IPS DF 4.7 (cell line): ENCODE results near the gene DCDC1.

Experiments
- DNase-seq: peaks from one replicate; pipeline ENCODE4 v3.0.0-alpha.2; 2013; ENCODE audit warnings: low spot score; ENCODE audit errors: extremely low read depth

DCDC1 gene

GRCh38 chr11:30916764-30917163 is 452.8 kb downstream of the DCDC1 start:
- no peak for DNase-seq

GRCh38 chr11:30914143-30914762 is 455.3 kb downstream of the DCDC1 start:
- DNase-seq, result peak; percentile 60

GRCh38 chr11:30911247-30911646 is 458.3 kb downstream of the DCDC1 start:
- DNase-seq, result no peak

- DNase-seq, result no peak
These were observed 460.7 kb downstream of the DCDC1 start for GRCh38 chr11:30908857-30909256.

GRCh38 chr11:30908272-30908671 is 461.3 kb downstream of the DCDC1 start:
- no peak for DNase-seq

GRCh38 chr11:30902929-30903328 is 466.6 kb downstream of the DCDC1 start:
- no peak for DNase-seq

GRCh38 chr11:30895046-30895445 is 474.5 kb downstream of the DCDC1 start:
- no peak for DNase-seq

GRCh38 chr11:30893318-30893717 is 476.2 kb downstream of the DCDC1 start:
- no peak for DNase-seq

- DNase-seq, result no peak
These were observed 480.3 kb downstream of the DCDC1 start for GRCh38 chr11:30889143-30889794.

- no peak for DNase-seq
These were observed 490.1 kb downstream of the DCDC1 start for GRCh38 chr11:30879322-30880005.

GRCh38 chr11:30878400-30878799 is 491.1 kb downstream of the DCDC1 start:
- DNase-seq, result no peak

- no peak for DNase-seq
These were observed 492.7 kb downstream of the DCDC1 start for GRCh38 chr11:30876663-30877396.

- no peak for DNase-seq
These were observed 493.3 kb downstream of the DCDC1 start for GRCh38 chr11:30876228-30876627.

GRCh38 chr11:30875806-30876205 is 493.7 kb downstream of the DCDC1 start:
- DNase-seq, result no peak

- no peak for DNase-seq
These were observed 495.5 kb downstream of the DCDC1 start for GRCh38 chr11:30873924-30874610.

GRCh38 chr11:30868626-30869081 is 500.9 kb downstream of the DCDC1 start:
- no peak for DNase-seq

GRCh38 chr11:30863209-30863608 is 506.3 kb downstream of the DCDC1 start:
- no peak for DNase-seq

- no peak for DNase-seq
These were observed 508.0 kb downstream of the DCDC1 start for GRCh38 chr11:30861531-30861930.

- DNase-seq, result no peak
These were observed 508.5 kb downstream of the DCDC1 start for GRCh38 chr11:30861064-30861463.

GRCh38 chr11:30860146-30860545 is 509.4 kb downstream of the DCDC1 start:
- no peak for DNase-seq

GRCh38 chr11:30859669-30860068 is 509.9 kb downstream of the DCDC1 start:
- DNase-seq, result no peak
